ENCODE data around the gene FBN3. TPM values are rescaled to one million over a fixed set of nuclear protein-coding genes. Genes with fewer than 3 reads are reported as not detected.

The FBN3 gene
- total RNA-seq, 1 donor from 2014 or later = not detected

GRCh38 chr19:8020681-8021080 lies 128.7 kb downstream of the FBN3 start:
- CTCF ChIA-PET = no interaction called here

GRCh38 chr19:8017808-8018207 lies 131.6 kb downstream of the FBN3 start:
- Mint-ChIP-seq H3K4me3 (no peak overlapping the region), H3K27me3 (no peaks in the 10 kb centered on the region), H3K9me3 (no peaks in the 10 kb centered on the region), H3K27ac (peak overlapping the region; percentile 19), H3K4me1 (peaks cover 13% of the 10 kb centered on the region), H3K36me3 (ENCODE audit: low read depth) (no peaks in the 10 kb centered on the region)
- intact Hi-C loops (cut with micrococcal nuclease) = loop anchor here (1.0 to 2.0 kb wide), 2 partner anchors 141 to 235 kb away; no protein-coding TSS in a partner anchor
- no peak for TF ChIP-seq CTCF (IDR thresholded peaks at IDR 0.05)
- POLR2A ChIA-PET = no interaction called here
- CTCF ChIA-PET = interaction anchor here (0.9 kb wide), 1 partner anchor 11 kb away, joined by 3 read pairs; no protein-coding TSS in a partner anchor
- peak; percentile 25 for DNase-seq
- ATAC-seq (ENCODE audit: low read depth) = peak; percentile 100

More at GRCh38 chr19:8020681-8021080, 128.7 kb downstream of the FBN3 start:
- ATAC-seq (ENCODE audit: low read depth) = no peak
- intact Hi-C loops (cut with micrococcal nuclease) = no loop called here
- Mint-ChIP-seq H3K4me3 (no peak overlapping the region), H3K36me3 (ENCODE audit: low read depth) (no peaks in the 10 kb centered on the region), H3K27ac (no peak overlapping the region), H3K27me3 (no peaks in the 10 kb centered on the region), H3K9me3 (no peaks in the 10 kb centered on the region), H3K4me1 (peaks cover 13% of the 10 kb centered on the region)
- no peak for TF ChIP-seq CTCF (IDR thresholded peaks at IDR 0.05)
- POLR2A ChIA-PET = no interaction called here
- DNase-seq = no peak

Other genes with a start within 250 kb of the FBN3 start
- 46.3 and 52.8 TPM in 2 replicates for gene MAP2K7, start 245.7 kb downstream of the FBN3 start, total RNA-seq
- gene TGFBR3L, start 234.8 kb downstream of the FBN3 start, total RNA-seq = not detected in 2 replicates
- gene SNAPC2, start 229.3 kb downstream of the FBN3 start, total RNA-seq = 14.4 and 15.3 TPM in 2 replicates
- not detected in 2 replicates for gene CTXN1, start 223.5 kb downstream of the FBN3 start, total RNA-seq
- 78.4 and 92.5 TPM in 2 replicates for gene TIMM44, start 205.9 kb downstream of the FBN3 start, total RNA-seq
- 83.5 and 87.1 TPM in 2 replicates for gene ELAVL1, start 144.0 kb downstream of the FBN3 start, total RNA-seq
- not detected in 2 replicates for gene CCL25, start 96.8 kb downstream of the FBN3 start, total RNA-seq
- gene CERS4, start 59.8 kb upstream of the FBN3 start, total RNA-seq = 112 and 114 TPM in 2 replicates
- 23.7 and 24.6 TPM in 2 replicates for gene CD320, start 158.8 kb upstream of the FBN3 start, total RNA-seq
- 31.1 and 35.8 TPM in 2 replicates for gene NDUFA7, start 171.8 kb upstream of the FBN3 start, total RNA-seq
- 3,149 and 3,168 TPM in 2 replicates for gene RPS28, start 171.9 kb upstream of the FBN3 start, total RNA-seq
- 0.07 and 0.29 TPM in 2 replicates for gene KANK3, start 193.7 kb upstream of the FBN3 start, total RNA-seq
- gene ANGPTL4, start 214.6 kb upstream of the FBN3 start, total RNA-seq = not detected in 2 replicates
- 92.1 and 100 TPM in 2 replicates for gene RAB11B, start 240.8 kb upstream of the FBN3 start, total RNA-seq

Data from activated B cell treated with CpG ODN at 0.5 μM for 24 hours (primary cell).